ENCODE data around the gene BHMT.

GRCh38 chr5:79091064-79091463 is 20.5 kb upstream of the BHMT start:
- TF ChIP-seq NFRKB (IDR thresholded peaks at IDR 0.05) (no peak), L3MBTL2 (conservative IDR thresholded peaks at IDR 0.05) (no peak), FOXK2 (IDR thresholded peaks at IDR 0.05) (no peak), SP1 (IDR thresholded peaks at IDR 0.05) (no peak), CTBP1 (IDR thresholded peaks at IDR 0.05; ENCODE audit: borderline replicate concordance) (no peak)

Data from HEK293T (cell line).